Body of pancreas (tissue), 4 donors: ENCODE data around the gene UBA1. TPM values are rescaled to one million over a fixed set of nuclear protein-coding genes. Genes with fewer than 3 reads are reported as not detected.

Experiments used
- ATAC-seq: fragments of 150-250 bp; one replicate; pipeline ENCODE4 v1.9.1; 2016
- DNase-seq, 4 donors: peaks; one replicate each; pipeline ENCODE4 v3.0.0-alpha.2; 2019
- H3K27ac ChIP-seq, 4 donors: fragments of 200-600 bp; sonication (generic); 1 replicate in 3 of 4; 2 replicates in 1 of 4; pipeline versions ENCODE4 v1.5.1 to v1.6.1; 2016 to 2019; ENCODE audit warnings: mild to moderate bottlenecking in 1 of 4, mixed read lengths in 1 of 4, moderate library complexity in 1 of 4
- H3K27me3 ChIP-seq, 2 donors: fragments of 200-600 bp; sonication (generic); one replicate each; pipeline ENCODE4 v1.6.0; 2016; ENCODE audit warnings: mild to moderate bottlenecking in 1 of 2
- H3K36me3 ChIP-seq, 2 donors: fragments of 200-600 bp; sonication (generic); replicated peaks in 1 of 2; 2 replicates each; pipeline ENCODE4 v1.5.1; 2016; ENCODE audit warnings: low read depth in 2 of 2; ENCODE audit not compliant: insufficient read depth in 1 of 2
- H3K4me1 ChIP-seq: fragments of 200-600 bp; sonication (generic); one replicate; pipeline ENCODE4 v1.6.0; 2016
- H3K4me3 ChIP-seq, 2 donors: fragments of 200-600 bp; sonication (generic); 1 replicate in 1 of 2; 2 replicates in 1 of 2; pipeline ENCODE4 v1.5.1; 2016 to 2019
- H3K9me3 ChIP-seq, 3 donors: fragments of 200-600 bp; sonication (generic); 1 replicate in 2 of 3; 2 replicates in 1 of 3; pipeline ENCODE4 v1.5.1; 2016
- CTCF ChIP-seq, 7 experiments: fragments of 450-650 bp in 4 of 7; fragments of 200-600 bp in 3 of 7; sonication (generic) in 3 of 7; IDR thresholded peaks; one replicate each; pipeline ENCODE4 v1.5.1; 2016 to 2019; ENCODE audit warnings: antibody characterized with exemption in 7 of 7
- POLR2A ChIP-seq, 3 donors: fragments of 450-650 bp; IDR thresholded peaks; one replicate each; pipeline ENCODE4 v1.6.1; 2016; ENCODE audit warnings: antibody characterized with exemption in 3 of 3, mild to moderate bottlenecking in 2 of 3
- whole genome bisulfite sequencing, 2 donors: methylation state at CpG; one replicate each; pipeline ENCODE4 v1.1.5; 2017; 5-methylcytosine and 5-hydroxymethylcytosine counted together
- intact Hi-C: fragments of 100-400 bp; cut with DNase I; formaldehyde crosslinking; loops from one replicate; pipeline ENCODE4 v1.15.1; 2023
- total RNA-seq, 2 donors: library from RNA; depleted of rRNA; stranded (reverse); fragments of >200 nt; gene quantifications; one replicate each; pipeline ENCODE4 v1.1.0, GENCODE V29; 2016

The UBA1 gene
- total RNA-seq, 2 donors from 2014 or later: 70.8 to 82.4 TPM

- no peaks in the 10 kb centered on the region for H3K27me3 ChIP-seq
- H3K9me3 ChIP-seq: no peaks in the 10 kb centered on the region
- ATAC-seq (no peak), DNase-seq (no peak)
- 90 to 91% methylated on average over 4 to 10 of the region's 15 CpGs for WGBS, 2 donors
- intact Hi-C loops: no loop called here
- no peak overlapping the region for H3K27ac ChIP-seq
- H3K4me1 ChIP-seq: no peaks in the 10 kb centered on the region
- TF ChIP-seq POLR2A (IDR thresholded peaks at IDR 0.05) (no peak), CTCF (IDR thresholded peaks at IDR 0.05) (no peak)
- peaks cover 0 to 21% of the 10 kb centered on the region in 2 donors for H3K36me3 ChIP-seq
- no peak overlapping the region for H3K4me3 ChIP-seq
These were observed 17.2 kb downstream of the UBA1 start for GRCh38 chrX:47210661-47211425.

DNA sequence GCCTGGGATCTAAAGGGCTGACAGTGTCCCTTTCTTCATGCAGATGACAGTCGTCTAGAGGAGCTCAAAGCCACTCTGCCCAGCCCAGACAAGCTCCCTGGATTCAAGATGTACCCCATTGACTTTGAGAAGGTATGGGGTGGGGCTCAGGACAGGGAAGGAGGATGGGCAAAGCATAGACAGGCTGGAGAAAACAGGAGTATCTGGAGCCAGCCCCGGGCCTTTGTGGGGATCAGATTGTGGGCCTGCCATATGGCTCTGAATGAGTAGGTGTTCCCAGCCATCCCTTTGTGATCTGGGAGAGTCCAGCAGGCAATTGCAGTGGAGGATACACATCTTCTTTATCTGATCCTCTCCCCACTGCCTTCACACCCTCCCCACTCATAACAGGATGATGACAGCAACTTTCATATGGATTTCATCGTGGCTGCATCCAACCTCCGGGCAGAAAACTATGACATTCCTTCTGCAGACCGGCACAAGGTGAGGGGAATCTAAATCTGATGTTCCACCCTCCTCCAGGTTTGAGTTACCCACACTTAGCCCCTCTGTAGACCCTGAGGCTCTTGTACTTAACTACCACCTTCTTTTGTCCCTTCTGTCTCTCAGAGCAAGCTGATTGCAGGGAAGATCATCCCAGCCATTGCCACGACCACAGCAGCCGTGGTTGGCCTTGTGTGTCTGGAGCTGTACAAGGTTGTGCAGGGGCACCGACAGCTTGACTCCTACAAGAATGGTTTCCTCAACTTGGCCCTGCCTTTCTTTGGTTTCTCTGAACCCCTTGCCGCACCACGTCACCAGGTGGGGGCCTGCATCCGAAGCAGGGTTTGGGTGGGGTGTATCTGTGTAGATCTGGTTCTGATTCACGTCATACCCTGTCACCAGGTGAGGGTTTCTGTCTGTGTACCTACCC, 19.0 kb downstream of the UBA1 start:
- Histone ChIP-seq H3K27me3 (no peaks in the 10 kb centered on the region), H3K9me3 (no peaks in the 10 kb centered on the region), H3K27ac (no peak overlapping the region), H3K36me3 (peaks cover 0 to 18% of the 10 kb centered on the region in 2 donors), H3K4me1 (peaks cover 10% of the 10 kb centered on the region), H3K4me3 (no peak overlapping the region)
- no peak for ATAC-seq
- WGBS, 2 donors: 84 to 93% methylated on average over 8 to 10 of the region's 12 CpGs
- intact Hi-C loops: no loop called here
- no peak for TF ChIP-seq CTCF (IDR thresholded peaks at IDR 0.05)
- TF ChIP-seq POLR2A (IDR thresholded peaks at IDR 0.05): no peak
- peak in 1 of 4 donors; percentile 3 for DNase-seq

- DNase-seq (peak in 1 of 4 donors; percentile 8), ATAC-seq (no peak)
- no peaks in the 10 kb centered on the region for H3K9me3 ChIP-seq
- intact Hi-C loops: no loop called here
- no peak overlapping the region for H3K4me3 ChIP-seq
- TF ChIP-seq CTCF (IDR thresholded peaks at IDR 0.05) (no peak), POLR2A (IDR thresholded peaks at IDR 0.05) (no peak)
- peaks cover 0 to 18% of the 10 kb centered on the region in 2 donors for H3K36me3 ChIP-seq
- H3K27me3 ChIP-seq: no peaks in the 10 kb centered on the region
- peaks cover 10% of the 10 kb centered on the region for H3K4me1 ChIP-seq
- WGBS, 2 donors: 86 to 87% methylated on average over 18 of the region's 20 CpGs
- H3K27ac ChIP-seq: no peak overlapping the region
These were observed 20.9 kb downstream of the UBA1 start for GRCh38 chrX:47214435-47215077.

DNA sequence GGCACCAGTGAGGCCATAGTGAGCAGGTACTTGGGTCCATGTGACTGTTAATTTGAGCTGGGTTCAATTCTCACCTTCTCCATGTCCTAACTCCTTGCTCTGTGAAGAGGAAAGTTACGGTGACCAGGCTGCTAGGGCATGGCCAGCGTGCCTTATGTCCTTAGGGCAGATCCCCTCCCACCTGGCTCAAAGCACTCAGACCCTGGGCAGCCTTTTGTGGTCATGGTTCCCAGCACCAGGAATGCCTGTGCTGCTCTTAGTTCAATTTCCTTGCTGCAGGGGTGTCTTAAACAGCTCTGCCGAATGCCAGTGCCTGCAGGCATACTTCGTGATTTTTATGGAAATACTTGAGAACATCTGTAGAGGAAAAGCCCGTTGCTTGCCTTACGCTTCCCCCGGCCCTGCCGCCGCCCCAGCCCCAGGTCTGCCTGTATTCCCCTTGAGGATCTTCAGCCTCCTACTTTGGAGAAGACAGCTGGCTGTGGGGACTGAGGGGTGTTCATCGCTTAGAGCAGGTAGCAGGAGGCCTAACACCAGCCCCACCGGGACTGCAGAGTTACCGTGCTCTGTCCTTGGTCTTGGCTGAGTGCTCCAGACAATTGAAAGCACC, 21.8 kb downstream of the UBA1 start:
- H3K36me3 ChIP-seq: peaks cover 0 to 15% of the 10 kb centered on the region in 2 donors
- no peak overlapping the region for H3K4me3 ChIP-seq
- ATAC-seq (no peak), DNase-seq (peak in 1 of 4 donors; percentile 2)
- H3K9me3 ChIP-seq: no peaks in the 10 kb centered on the region
- no peaks in the 10 kb centered on the region for H3K27me3 ChIP-seq
- 86% methylated on average over 11 of the region's 12 CpGs; no CpG with 5 or more reads in 1 of the 2 donors for WGBS, 2 donors
- intact Hi-C loops: no loop called here
- no peak overlapping the region for H3K27ac ChIP-seq
- TF ChIP-seq POLR2A (IDR thresholded peaks at IDR 0.05): no peak
- no peak for TF ChIP-seq CTCF (IDR thresholded peaks at IDR 0.05)
- H3K4me1 ChIP-seq: peaks cover 19% of the 10 kb centered on the region
